Epithelial cell of proximal tubule (primary cell): ENCODE data around the gene CILP2. TPM values are rescaled to one million over a fixed set of nuclear protein-coding genes. Genes with fewer than 3 reads are reported as not detected.

Source experiments
- DNase-seq: peaks from one replicate; pipeline ENCODE4 v3.0.0-alpha.2; 2011; ENCODE audit warnings: low read depth
- H3K4me3 ChIP-seq: 2 replicates; pipeline ENCODE4 v1.5.1; 2011; ENCODE audit warnings: low read depth, mild to moderate bottlenecking, low read length
- total RNA-seq: library from RNA; depleted of rRNA; stranded (reverse); fragments of >200 nt; gene quantifications from 2 replicates; pipeline ENCODE4 v1.2.3, GENCODE V29; 2015
- TF ChIP-seq, protein P1 (sequence below): conservative IDR thresholded peaks from 2 replicates; pipeline ENCODE4 v1.5.1; 2012; ENCODE audit warnings: low read depth, mild to moderate bottlenecking, low read length

Gene CILP2
- total RNA-seq, 1 donor from 2014 or later = 0.06 TPM

GRCh38 chr19:19594381-19594780, 56.3 kb downstream of the CILP2 start:
- no peak for DNase-seq
- no peak overlapping the region for H3K4me3 ChIP-seq
- TF ChIP-seq, protein P1, sequence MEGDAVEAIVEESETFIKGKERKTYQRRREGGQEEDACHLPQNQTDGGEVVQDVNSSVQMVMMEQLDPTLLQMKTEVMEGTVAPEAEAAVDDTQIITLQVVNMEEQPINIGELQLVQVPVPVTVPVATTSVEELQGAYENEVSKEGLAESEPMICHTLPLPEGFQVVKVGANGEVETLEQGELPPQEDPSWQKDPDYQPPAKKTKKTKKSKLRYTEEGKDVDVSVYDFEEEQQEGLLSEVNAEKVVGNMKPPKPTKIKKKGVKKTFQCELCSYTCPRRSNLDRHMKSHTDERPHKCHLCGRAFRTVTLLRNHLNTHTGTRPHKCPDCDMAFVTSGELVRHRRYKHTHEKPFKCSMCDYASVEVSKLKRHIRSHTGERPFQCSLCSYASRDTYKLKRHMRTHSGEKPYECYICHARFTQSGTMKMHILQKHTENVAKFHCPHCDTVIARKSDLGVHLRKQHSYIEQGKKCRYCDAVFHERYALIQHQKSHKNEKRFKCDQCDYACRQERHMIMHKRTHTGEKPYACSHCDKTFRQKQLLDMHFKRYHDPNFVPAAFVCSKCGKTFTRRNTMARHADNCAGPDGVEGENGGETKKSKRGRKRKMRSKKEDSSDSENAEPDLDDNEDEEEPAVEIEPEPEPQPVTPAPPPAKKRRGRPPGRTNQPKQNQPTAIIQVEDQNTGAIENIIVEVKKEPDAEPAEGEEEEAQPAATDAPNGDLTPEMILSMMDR = no peak

GRCh38 chr19:19595171-19595701, 57.2 kb downstream of the CILP2 start:
- TF ChIP-seq, protein P1 = no peak

More at GRCh38 chr19:19595171-19595701, 57.2 kb downstream of the CILP2 start:
- no peak for DNase-seq
- no peak overlapping the region for H3K4me3 ChIP-seq

Other genes with a start within 250 kb of the CILP2 start
- 30.0 and 32.2 TPM in 2 replicates for gene SUGP1, start 217.8 kb upstream of the CILP2 start, total RNA-seq
- gene MAU2, start 217.4 kb upstream of the CILP2 start, total RNA-seq = 14.7 and 22.0 TPM in 2 replicates
- 86.2 and 118 TPM in 2 replicates for gene GATAD2A, start 132.6 kb upstream of the CILP2 start, total RNA-seq
- 0.58 and 1.7 TPM in 2 replicates for gene TSSK6, start 22.7 kb upstream of the CILP2 start, total RNA-seq
- gene NDUFA13, start 22.0 kb upstream of the CILP2 start, total RNA-seq = 166 and 181 TPM in 2 replicates
- 0.51 and 0.58 TPM in 2 replicates for gene YJEFN3, start 9.4 kb upstream of the CILP2 start, total RNA-seq
- 0.43 and 2.7 TPM in 2 replicates for gene PBX4, start 80.4 kb downstream of the CILP2 start, total RNA-seq
- gene LPAR2, start 90.0 kb downstream of the CILP2 start, total RNA-seq = 17.1 and 34.1 TPM in 2 replicates
- gene GMIP, start 105.4 kb downstream of the CILP2 start, total RNA-seq = 14.6 and 17.0 TPM in 2 replicates
- 97.2 and 242 TPM in 2 replicates for gene ATP13A1, start 125.4 kb downstream of the CILP2 start, total RNA-seq
- 6.2 and 7.6 TPM in 2 replicates for gene ZNF101, start 130.6 kb downstream of the CILP2 start, total RNA-seq
- 2.0 and 2.7 TPM in 2 replicates for gene ZNF14, start 194.8 kb downstream of the CILP2 start, total RNA-seq